Kidney glomerular epithelial cell (primary cell): ENCODE measurements around the gene XYLT2.

Experiments
- DNase-seq: peaks from one replicate; lab custom pipeline; 2025; lab: John Stamatoyannopoulos, UW

Gene XYLT2

DNA sequence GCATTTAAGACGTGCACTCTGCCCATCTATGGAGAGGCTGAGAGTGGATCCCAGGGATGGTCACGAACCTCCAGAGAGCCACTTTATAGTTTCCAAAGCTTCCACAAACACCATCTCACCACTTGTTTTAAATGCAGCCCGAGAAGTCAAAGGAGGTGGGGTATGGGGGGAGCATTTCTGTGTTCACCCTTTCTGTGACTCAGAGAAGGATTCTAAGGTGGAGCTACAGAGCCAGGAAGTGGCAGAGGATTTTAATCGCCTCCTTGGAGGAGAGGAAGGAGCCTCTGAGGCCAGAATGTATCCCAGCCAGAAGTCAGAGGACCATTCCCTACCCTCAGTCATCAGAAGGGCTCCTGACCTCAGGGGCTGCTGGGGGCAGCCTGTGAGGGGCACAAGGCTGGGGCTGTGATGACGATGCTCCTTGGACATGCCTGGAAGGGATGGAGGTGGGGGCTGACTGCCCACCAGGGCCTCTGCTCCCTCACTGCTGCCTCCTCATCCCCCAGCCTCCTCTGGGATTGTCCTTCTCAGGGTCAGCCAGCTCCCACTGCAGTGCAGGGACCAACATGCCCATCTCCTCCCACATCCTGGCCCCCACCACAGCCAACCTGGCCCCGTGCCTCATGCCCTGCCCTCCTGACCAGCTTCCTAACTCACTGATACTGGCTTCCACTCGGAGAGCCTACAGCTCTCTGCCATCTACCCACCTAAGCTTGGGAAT, 2.8 kb downstream of the XYLT2 start:
- no peak for DNase-seq

DNA sequence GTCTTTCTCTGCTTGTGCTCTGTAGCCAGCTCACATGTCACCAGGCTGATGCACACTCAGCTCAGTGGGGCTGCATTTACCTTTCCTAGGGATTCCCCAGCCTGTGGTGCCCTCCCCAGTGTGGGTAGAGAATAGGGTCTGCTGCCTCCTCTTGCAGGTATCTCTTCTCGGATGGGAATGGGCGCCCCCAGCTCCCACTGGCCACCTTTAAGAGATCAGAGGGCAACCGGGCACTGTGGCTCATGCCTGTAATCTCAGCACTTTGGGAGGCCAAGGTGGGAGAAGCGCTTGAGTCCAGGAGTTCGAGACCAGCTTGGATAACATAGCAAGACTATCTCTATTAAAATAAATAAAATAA, 3.3 kb downstream of the XYLT2 start:
- no peak for DNase-seq

DNA sequence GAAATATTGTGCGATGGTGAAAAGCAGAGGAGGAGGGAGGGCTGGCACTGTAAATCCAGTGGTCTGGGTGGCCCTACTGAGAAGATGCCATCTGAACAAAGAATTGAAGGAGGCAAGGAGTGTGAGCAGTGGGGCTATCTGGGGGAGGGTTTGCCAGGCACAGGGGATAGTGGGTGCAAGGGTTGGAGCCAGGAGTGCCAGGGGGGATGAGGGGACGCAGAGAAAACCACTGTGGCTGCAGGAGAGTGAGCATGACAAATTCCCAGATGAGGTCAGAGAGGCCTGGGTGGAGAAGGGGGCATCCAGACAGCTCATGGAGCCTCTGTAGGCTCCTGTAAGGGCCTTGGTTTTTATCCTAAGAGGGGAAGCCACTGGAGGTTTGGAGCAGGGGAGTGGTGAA, 4.8 kb downstream of the XYLT2 start:
- no peak for DNase-seq

DNA sequence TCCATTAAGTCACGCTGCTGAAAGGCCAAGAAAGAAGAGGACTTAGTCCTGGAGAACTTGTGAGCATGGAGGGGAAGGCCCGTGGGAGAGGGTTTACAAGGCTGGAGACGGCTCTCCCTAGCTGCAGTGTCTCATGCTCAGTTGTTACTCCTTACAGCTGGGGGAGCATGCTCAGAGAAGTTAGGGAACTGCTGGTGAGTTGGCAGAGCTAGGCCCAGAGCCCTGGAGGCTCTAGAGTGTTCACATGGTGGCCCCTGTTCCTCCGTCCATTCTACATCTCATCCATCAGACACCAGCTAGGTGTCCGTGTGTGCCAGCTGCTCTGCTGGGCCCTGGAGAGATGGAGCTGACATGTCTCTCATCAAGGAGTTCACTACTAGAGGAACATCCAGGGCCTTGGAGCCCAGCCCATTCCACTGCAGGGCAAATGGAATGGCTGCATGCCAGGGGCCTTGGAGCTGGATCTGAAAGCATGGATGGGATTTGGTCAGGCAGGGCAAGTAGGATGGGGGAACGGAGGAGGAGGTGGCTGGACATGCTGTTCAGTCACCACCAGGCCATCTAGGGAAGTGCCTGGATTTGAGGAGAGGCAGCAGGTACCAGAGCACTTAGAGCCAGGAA, 6.3 kb downstream of the XYLT2 start:
- DNase-seq: no peak

DNA sequence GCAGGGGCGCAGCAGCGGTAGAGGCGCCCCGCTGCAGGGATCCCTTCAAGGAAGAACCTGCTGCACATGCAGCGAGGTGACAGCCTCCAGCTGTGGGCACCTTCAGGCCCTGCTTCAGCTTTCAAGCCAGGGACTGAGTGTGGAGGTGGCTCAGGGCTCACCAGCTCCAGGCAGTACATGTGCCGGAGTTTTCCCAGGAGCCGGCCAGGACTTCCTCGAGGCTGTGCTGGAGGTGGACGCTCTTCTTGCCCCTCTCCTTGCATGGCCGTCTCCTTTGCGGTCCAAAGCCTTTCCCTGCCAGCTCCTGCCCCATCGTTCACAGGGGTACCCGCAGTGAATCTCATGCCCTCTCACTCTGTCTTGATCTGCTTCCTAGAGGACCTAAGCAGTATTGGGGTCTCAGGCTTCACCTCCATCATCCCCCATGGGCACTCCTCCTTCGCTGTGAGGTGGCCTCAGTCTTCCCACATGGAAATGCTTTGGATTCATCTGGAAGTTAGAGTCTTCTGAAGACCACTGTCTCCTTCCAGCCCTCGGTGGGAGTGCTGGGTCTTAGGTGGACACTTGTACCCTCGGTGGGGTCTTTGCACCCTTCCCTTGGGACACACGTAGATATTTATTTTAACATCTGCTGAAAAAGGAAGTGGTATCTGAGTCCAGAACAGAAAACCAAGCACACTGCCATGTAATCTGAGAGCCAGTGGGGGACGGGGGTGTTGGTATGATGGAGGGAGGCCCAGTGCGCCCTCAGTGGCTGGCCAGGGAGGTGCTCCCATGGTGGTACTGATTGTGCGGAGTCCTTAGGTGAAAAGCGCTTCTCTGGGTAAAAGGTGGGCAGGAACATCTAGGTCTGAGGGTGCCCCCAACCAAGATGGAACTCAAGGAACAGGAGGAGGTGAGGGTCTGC, 7.0 kb downstream of the XYLT2 start:
- DNase-seq: no peak

DNA sequence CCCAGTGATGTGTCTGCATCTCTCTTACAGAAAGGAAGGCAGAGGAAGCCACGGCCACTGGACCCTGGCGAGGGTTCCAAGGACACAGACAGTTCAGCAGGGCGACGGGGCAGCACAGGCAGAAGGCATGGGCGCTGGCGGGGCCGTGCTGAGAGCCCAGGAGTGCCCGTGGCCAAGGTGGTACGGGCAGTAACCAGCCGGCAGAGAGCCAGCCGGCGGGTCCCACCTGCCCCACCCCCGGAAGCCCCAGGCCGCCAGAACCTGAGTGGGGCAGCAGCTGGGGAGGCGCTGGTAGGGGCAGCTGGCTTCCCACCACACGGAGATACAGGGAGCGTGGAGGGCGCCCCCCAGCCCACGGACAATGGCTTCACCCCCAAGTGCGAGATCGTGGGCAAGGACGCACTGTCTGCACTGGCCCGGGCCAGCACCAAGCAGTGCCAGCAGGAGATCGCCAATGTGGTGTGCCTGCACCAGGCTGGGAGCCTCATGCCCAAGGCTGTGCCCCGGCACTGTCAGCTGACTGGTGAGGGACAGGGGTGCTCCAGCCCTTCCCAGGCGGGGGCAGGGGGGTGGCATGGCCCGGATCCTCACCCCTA, 7.8 kb downstream of the XYLT2 start:
- no peak for DNase-seq

DNA sequence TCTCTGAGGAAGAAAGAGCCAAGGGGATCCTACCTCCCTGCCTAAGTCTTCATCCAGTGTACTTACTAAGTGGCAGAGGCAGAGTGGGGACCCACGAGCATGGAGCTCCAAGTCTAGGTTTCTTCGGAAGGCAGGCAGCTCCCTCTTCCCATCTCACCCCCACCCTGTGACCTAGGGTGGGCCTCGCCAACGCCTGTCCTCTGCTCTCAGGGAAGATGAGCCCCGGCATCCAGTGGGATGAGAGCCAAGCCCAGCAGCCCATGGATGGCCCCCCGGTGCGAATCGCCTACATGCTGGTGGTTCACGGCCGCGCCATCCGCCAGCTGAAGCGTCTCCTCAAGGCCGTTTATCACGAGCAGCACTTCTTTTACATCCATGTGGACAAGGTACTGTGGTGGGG, 8.3 kb downstream of the XYLT2 start:
- DNase-seq: no peak

DNA sequence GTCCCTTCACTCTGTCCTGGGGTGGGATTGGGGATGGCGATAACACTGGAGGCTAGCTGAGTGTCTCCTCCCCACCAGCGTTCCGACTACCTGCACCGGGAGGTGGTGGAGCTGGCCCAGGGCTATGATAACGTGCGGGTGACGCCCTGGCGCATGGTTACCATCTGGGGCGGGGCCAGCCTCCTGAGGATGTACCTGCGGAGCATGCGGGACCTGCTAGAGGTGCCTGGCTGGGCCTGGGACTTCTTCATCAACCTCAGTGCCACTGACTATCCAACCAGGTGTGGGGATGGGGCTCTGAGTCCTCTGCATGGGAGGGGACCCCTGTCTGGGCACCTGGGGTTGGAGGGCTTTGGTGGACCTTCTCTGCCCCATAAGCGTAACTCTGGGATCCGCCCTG, 8.8 kb downstream of the XYLT2 start:
- DNase-seq: no peak

DNA sequence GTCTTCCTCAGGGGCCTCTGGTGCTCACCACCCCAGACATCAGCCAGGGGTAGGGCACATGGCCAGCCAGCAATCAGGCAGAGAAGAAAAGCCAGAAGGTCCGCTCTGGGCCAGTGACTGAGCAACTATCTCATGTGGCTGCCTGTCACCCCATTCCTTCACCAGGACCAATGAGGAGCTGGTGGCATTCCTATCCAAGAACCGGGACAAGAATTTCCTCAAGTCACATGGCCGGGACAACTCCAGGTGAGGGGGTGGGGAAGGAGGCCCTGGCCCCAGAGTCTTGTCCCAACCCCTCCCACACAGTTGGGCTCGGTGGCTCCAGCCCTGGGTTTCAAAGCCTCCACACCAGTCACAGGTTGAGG, 9.4 kb downstream of the XYLT2 start:
- DNase-seq: no peak

DNA sequence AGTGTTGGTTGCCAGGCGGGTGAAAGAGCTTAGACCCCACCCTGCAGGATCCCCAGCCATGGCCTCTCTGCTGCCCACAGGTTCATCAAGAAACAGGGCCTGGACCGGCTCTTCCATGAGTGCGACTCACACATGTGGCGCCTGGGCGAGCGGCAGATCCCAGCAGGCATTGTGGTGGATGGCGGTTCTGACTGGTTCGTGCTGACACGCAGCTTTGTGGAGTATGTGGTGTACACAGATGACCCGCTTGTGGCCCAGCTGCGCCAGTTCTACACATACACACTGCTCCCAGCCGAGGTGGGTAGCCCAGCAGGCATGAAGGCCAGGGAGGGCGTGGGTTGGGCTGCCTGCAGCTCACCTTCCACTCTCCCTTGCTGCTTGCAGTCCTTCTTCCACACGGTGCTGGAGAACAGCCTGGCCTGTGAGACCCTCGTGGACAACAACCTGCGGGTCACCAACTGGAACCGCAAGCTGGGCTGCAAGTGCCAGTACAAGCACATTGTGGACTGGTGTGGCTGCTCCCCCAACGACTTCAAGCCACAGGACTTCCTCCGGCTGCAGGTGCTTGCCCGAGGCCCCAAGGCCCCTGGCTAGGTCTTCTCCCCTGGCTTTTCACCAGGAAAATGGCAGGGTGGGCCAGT, 9.9 kb downstream of the XYLT2 start:
- no peak for DNase-seq

DNA sequence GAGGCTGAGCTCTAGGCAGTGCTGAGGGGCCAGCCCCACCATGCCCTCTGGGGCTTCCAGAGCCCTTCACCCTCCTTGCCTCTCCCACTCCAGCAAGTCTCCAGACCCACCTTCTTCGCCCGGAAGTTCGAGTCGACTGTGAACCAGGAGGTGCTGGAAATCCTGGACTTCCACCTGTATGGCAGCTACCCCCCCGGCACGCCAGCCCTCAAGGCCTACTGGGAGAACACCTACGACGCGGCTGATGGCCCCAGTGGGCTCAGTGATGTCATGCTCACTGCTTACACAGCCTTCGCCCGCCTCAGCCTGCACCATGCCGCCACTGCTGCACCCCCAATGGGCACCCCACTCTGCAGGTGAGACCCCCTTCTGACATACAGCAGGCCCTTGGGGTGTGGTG, 10.5 kb downstream of the XYLT2 start:
- DNase-seq: no peak

DNA sequence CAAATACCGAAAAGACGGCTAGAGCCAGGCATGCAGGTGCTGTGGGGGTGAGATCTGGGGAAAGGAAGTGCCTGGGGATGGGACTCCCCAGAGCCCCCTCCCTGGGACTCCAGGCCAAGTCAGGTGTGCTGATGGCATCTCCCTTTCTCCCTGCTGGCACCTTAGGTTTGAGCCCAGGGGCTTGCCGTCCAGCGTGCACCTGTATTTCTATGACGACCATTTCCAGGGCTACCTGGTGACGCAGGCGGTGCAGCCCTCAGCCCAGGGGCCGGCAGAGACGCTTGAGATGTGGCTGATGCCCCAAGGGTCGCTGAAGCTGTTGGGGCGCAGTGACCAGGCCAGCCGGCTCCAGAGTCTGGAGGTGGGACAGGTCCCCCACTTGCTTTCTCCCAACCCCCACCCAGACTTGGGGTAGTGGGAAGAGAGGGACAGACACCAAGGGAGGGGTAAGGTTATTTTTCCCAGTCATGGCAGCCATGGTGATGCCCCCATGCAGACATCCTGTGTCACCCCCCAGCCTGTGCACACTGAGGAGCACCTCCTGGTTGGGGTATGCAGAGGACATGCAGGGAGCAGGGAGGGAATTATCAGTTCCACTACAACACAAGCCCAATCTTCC, 11.1 kb downstream of the XYLT2 start:
- no peak for DNase-seq

DNA sequence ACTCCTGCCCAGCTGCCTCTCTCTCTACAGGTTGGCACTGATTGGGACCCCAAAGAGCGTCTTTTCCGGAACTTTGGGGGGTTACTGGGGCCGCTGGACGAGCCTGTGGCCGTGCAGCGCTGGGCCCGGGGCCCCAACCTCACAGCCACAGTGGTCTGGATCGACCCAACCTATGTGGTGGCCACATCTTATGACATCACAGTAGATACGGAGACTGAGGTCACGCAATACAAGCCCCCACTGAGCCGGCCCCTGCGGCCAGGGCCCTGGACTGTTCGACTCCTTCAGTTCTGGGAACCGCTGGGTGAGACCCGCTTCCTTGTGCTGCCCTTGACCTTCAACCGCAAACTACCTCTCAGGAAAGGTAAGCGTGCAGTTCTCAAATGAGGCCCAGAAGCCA, 12.3 kb downstream of the XYLT2 start:
- no peak for DNase-seq

DNA sequence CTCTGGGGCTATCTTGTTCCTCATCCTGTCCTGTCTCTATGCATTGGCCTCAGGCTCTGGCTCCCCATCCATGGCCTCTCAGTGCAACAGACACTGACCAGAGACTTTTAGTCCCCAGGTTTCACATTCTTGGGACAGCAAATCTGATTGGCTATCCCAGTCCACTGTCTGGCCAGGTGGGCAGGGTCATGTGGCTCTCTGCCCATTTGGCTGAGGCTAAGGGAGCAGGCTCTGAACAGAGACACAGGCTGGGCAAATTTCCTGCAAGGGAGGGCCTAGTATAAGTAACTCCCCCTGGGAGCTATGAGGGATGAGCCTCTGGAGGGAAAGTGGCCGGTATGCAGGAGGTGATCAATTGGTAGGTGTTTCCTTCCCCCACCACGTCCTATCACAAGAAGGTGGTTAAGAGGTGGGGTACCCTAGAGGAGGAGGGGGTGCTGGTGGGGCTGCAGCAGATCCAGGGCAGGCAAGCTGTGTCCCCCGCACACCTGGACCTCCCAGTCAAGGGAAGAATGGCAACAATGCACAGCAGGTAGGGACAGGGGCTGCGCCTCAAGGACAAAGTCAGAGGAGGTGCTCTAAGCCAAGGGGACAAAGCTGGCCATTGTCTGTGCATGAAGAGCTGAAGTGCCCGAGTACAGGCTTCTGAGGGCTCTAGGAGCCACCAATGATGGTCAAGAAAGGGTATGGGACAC, 13.2 kb downstream of the XYLT2 start:
- DNase-seq: no peak

DNA sequence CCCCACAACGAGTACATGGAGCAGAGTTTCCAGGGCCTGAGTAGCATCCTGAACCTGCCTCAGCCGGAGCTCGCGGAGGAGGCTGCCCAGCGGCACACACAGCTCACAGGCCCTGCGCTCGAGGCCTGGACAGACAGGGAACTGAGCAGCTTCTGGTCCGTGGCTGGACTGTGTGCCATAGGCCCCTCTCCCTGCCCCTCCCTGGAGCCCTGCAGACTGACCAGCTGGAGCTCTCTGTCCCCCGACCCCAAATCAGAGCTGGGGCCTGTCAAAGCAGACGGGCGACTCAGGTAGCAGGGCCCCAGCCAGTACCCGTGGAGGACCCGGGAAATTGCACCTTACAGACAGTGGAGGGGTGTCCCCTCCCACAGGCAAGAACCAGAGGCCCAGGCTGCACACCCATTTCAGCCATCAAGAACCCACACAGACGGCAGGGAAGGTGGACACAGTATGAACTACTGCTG, 14.1 kb downstream of the XYLT2 start:
- DNase-seq: no peak

DNA sequence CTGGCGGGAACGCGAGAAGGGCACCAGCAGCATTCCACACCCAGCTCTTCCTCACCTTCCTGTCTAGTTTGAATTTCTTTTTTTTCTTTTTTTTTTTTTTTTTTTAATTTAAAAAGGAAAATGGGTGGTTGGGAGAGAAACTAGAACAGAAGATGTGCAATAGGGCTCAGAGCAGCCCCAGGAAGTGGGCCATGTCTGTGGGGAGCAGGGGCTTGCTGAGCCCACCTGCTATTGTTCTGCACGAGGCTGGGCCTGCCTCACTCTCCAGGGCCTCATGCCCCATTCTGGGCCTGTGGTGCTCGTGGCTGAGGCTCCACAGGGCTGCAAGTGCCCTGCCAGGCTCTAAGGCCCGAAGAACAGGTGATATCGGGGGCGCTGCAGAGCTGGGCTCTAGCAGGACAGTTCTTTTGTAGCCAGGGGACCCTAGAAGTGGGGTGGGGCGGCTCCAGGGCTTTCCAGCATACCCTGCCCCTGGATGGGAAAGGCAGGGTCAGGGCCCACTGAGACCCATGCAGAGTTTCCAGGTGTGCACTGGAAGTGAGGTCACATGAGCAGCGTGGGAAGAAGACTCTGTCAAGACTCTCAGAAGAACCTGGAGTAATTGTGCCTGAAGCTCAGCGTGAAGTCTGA, 14.7 kb downstream of the XYLT2 start:
- DNase-seq: no peak

DNA sequence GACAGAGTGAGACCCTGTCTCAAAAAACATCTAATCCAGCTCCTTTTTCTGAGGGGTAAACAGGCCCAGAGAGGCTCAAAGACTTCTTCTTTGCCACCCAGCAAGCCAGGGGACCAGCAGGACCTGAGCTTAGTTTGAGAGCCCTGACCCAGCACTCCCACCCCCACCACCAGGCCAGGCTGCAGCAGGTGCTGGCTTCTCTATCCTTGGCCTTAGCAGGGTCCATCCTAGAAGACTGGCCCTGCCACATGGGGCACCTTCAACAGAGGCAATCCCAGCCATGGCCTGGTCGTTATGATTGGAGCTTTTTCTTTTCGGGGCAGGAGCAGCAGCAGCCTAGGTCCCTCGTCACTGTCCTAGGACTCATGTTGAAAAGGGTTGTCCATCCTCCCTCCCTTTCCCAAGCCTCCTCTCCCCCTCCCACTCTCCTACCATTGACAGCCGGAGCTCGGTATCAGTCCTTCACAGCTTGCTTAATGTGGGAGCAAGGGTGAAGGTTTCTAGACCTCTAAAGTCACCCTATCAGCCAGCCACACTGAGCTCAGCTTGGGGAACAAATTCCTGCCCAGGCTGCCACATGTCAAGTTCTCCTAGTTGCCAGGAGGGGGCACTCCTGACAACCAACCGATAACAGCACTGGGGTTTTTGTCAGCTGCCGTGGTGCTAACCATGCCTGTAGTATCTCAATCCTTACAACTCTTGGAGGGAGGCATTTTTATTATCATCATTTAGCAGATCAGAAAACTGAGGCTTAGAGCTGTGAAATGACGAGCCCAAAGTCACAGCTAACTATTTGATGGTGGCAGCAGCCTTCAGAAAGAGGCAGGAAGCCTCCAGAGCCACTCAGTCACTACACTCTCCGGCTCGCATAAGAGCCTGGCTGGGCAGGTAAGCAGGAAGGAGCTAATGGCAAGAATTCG, 15.9 kb downstream of the XYLT2 start:
- DNase-seq: peak; percentile 35

DNA sequence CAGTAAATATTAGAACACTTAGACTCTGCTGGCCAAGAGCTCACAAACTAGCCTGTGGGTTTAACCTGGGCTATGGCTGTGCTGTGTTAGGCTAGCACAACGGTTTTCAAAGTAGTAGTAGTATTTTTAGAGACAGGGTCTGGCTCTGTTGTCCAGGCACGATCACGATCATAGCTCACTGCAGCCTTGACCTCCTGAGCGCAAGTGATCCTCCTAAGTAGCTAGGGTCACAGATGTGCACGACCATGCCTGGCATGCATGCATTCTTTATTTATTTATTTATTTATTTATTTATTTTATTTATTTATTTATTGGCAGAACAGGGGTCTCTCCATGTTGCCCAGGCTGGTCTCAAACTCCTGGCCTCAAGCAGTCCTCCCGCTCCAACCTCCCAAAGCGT, 16.7 kb downstream of the XYLT2 start:
- no peak for DNase-seq

DNA sequence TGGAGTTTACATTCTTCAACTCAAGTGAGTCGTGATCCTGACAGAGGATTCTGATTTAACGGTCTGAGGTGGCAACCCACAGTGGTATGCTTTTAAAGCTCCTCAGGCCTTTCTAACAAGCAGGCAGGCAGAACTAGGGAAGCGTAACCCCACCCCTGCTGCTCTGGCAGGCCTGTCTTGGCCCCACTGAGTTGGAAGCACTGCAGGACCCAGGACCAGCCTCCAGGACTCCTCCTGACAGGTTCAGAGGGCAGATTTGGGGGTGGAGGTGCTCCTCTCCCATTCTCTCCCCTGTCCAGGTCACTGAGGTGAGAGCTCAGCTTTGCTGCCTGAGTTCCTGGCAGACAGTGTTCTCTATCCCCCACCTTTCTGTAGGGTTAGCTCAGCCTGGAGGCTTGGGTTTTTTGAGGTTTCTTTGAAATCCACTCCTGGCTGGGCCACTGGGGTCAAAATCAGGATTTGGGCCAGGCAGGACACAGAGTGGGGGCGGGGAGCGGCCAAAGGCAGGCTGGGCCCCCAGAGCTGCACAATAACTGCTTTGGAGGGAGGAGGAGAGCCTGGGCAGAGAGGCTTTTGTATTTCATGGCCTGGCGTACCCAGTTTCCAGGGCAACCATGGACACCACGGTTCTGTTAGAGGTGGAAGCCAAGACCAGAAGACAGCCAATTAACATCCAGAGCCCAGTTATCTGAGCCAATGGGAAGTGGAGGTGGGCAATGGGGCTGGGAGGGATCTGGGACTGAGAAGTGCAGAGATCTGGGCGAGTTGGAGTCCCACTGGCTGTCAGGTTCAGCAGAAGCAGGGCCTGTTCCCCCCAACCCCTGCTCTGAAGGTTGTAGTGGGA, 17.5 kb downstream of the XYLT2 start:
- DNase-seq: no peak
